SJSA1 (cell line): ENCODE data around the gene RAB11FIP5. TPM values are rescaled to one million over a fixed set of nuclear protein-coding genes. Genes with fewer than 3 reads are reported as not detected.
A peak's percentile ranks its signal among the peaks of the same experiment; 100 is the strongest.
"Not testable (repeated sequence)": the region's sequence is repeated elsewhere in the genome, so short reads cannot be mapped to it uniquely, and the experiment has no call there.

ENCODE experiments used
- DNase-seq, 2 experiments: peaks; one replicate each; pipeline ENCODE4 v3.0.0-alpha.2; 2015 to 2020; ENCODE audit warnings: low spot score in 2 of 2, low read depth in 1 of 2
- H3K27ac ChIP-seq: fragments of 250-450 bp; sonication (Bioruptor Pico); 2 replicates; pipeline ENCODE4 v1.5.1; 2020; ENCODE audit warnings: mild to moderate bottlenecking, moderate library complexity
- H3K27me3 ChIP-seq: fragments of 250-450 bp; sonication (Bioruptor Pico); replicated peaks from 2 replicates; pipeline ENCODE4 v1.5.1; 2020; ENCODE audit warnings: mild to moderate bottlenecking, moderate library complexity
- H3K36me3 ChIP-seq: fragments of 250-450 bp; sonication (Bioruptor Pico); 2 replicates; pipeline ENCODE4 v1.5.1; 2020; ENCODE audit warnings: mild to moderate bottlenecking
- H3K4me1 ChIP-seq: fragments of 250-450 bp; sonication (Bioruptor Pico); replicated peaks from 2 replicates; pipeline ENCODE4 v1.6.1; 2021; ENCODE audit warnings: mild to moderate bottlenecking
- H3K4me3 ChIP-seq: fragments of 250-450 bp; sonication (Bioruptor Pico); 2 replicates; pipeline ENCODE4 v1.5.1; 2020; ENCODE audit warnings: mild to moderate bottlenecking
- H3K9me3 ChIP-seq: fragments of 250-450 bp; sonication (Bioruptor Pico); replicated peaks from 2 replicates; pipeline ENCODE4 v1.5.1; 2020; ENCODE audit warnings: mild to moderate bottlenecking
- total RNA-seq: library from RNA; depleted of rRNA; stranded (reverse); fragments of >200 nt; shearing (Covaris generic); gene quantifications from 2 replicates; pipeline ENCODE4 v1.2.3, GENCODE V29; 2014; rRNA removed

The RAB11FIP5 gene
- total RNA-seq, result 15.5 and 23.0 TPM in 2 replicates

- Histone ChIP-seq H3K4me1 (peaks cover 35% of the 10 kb centered on the region), H3K27ac (peak within 1 kb of the TSS; percentile 66), H3K36me3 (peaks cover 4% of the 10 kb centered on the region), H3K9me3 (no peaks in the 10 kb centered on the region), H3K4me3 (peak within 1 kb of the TSS; percentile 87), H3K27me3 (no peaks in the 10 kb centered on the region)
- peak; percentile 74 to 75 for DNase-seq
These were observed at the start of gene RAB11FIP5 for GRCh38 chr2:73112913-73113854. RAB11FIP5 (minus strand) TSS chr2:73112948; CDS start chr2:73112777, 171 bp downstream.

DNA sequence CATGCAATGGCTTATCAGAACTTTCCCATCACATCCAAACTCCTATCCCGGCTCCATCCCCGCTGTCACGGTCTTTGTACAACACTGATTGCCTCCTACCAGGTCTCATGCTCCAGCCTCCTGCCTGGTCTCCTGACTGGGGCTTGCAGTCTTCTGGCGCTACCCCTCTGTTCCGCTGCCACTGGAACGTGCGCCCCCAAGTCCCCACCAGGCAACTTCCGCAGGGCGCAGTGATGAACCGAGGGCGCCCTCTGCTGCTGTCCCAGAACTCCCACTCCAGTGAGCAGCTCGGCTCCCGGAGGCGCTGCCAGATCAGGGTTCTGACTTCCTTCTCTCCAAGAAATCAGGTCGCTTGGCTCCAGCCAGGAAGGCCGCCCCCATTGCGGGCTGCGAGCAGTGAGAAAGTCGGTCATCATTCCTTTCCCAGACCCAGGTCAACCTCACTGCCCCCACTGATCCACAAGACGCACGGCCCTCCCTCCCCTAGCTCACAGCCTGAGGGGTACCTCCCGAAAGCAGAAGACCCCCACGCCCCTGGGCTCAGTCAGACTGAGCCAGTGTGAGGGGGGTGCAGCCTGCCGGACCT, 43.9 kb upstream of the RAB11FIP5 start:
- Histone ChIP-seq H3K27me3 (peaks cover 29% of the 10 kb centered on the region), H3K4me1 (peaks cover 6% of the 10 kb centered on the region), H3K36me3 (no peaks in the 10 kb centered on the region), H3K27ac (no peak overlapping the region), H3K4me3 (no peak overlapping the region), H3K9me3 (no peaks in the 10 kb centered on the region)
- peak; percentile 37 to 63 for DNase-seq

DNA sequence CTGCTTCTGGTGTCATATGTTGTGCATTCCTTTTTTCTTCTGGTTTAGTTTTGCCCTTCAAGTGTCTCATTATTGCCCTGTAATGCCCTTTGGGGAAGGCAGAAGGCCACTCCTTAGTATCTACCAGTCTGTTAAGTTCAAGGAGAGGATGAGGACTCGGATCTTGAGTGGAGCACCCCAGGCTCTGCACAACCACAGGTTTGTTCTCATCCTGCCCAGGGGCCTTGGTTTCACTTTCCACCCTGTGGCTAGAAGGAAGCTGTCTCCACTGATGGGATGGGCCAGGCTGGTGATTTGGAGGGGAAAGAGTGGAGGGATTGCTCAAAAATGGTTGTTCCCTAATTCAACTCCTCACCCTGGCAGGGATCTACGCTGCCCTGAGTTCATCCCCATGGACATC, 30.2 kb upstream of the RAB11FIP5 start:
- Histone ChIP-seq H3K4me1 (no peaks in the 10 kb centered on the region), H3K27ac (no peak overlapping the region), H3K9me3 (no peaks in the 10 kb centered on the region), H3K4me3 (no peak overlapping the region), H3K36me3 (no peaks in the 10 kb centered on the region), H3K27me3 (peaks cover 7% of the 10 kb centered on the region; the same call in 1 of the 2 replicates)
- peak in 1 of 2 experiments; percentile 16 for DNase-seq

GRCh38 chr2:73141896-73142295, 29.1 kb upstream of the RAB11FIP5 start:
- H3K9me3 ChIP-seq, result no peaks in the 10 kb centered on the region
- no peaks in the 10 kb centered on the region for H3K4me1 ChIP-seq
- peaks cover 7% of the 10 kb centered on the region; the same call in 1 of the 2 replicates for H3K27me3 ChIP-seq
- H3K27ac ChIP-seq, result no peak overlapping the region
- no peak for DNase-seq
- H3K4me3 ChIP-seq, result no peak overlapping the region
- H3K36me3 ChIP-seq, result no peaks in the 10 kb centered on the region

DNA sequence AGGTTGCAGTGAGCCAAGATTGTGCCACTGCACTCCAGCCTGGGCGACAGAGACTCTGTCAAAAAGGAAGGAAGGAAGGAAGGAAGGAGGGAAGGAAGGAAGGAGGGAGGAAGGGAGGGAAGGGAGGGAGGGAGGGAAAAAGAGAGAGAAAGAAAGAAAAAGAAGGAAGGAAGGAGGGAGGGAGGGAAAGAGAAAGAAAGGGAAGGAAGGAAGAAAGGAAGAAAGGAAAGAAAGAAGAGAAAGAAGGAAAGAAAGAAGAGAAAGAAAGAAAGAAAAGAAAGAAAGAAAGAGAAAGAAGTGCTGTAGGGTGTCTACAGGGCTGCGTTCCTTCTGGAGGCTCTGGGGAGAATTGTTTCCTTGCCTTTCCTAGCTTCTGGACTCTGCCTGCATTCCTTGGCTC, 22.5 kb upstream of the RAB11FIP5 start:
- H3K36me3 ChIP-seq, result no peaks in the 10 kb centered on the region
- H3K27me3 ChIP-seq, result peaks cover 8% of the 10 kb centered on the region; the same call in 1 of the 2 replicates
- H3K4me1 ChIP-seq, result no peaks in the 10 kb centered on the region
- DNase-seq, result peak in 1 of 2 experiments; percentile 4
- H3K9me3 ChIP-seq, result no peaks in the 10 kb centered on the region
- H3K4me3 ChIP-seq, result no peak overlapping the region
- H3K27ac ChIP-seq, result no peak overlapping the region

- no peak overlapping the region for H3K4me3 ChIP-seq
- H3K4me1 ChIP-seq, result no peaks in the 10 kb centered on the region
- no peaks in the 10 kb centered on the region for H3K36me3 ChIP-seq
- H3K27ac ChIP-seq, result no peak overlapping the region
- no peaks in the 10 kb centered on the region for H3K9me3 ChIP-seq
- DNase-seq, result peak in 1 of 2 experiments; percentile 22
- peaks cover 4% of the 10 kb centered on the region; the same call in 1 of the 2 replicates for H3K27me3 ChIP-seq
These were observed 21.7 kb upstream of the RAB11FIP5 start for GRCh38 chr2:73134471-73134870.

DNA sequence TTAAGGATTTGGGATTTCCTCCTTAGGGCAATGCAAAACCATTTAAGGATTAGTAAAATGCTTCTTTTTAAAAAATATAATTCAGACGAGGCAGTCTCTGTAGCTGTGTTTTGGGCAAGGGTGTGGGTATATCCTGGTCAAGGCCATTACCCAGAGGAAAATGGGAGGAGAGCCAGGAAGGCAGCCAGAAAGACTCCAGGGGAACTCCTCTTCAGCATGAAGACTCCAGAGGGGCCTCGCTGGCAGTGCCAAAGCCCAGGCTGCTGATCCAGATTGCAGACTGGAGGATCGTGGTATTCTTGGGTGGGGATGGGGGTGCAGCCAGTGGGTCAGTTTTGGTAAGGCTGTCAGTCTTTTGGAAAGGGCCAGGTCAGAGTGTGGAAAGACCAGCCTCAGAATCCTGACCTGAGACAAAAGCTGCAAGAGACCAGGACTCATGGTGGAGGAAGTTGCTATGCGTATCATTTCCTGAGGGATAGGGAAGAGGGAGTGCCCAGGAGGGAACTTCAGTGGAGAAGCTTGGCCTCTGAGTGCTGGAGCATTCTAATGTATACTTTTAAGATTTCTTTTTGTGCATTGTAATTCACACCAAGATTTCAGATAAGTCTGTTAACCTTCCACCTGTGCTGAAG, 20.9 kb upstream of the RAB11FIP5 start:
- Histone ChIP-seq H3K4me3 (no peak overlapping the region), H3K27ac (no peak overlapping the region), H3K36me3 (no peaks in the 10 kb centered on the region), H3K27me3 (peaks cover 4% of the 10 kb centered on the region; the same call in 1 of the 2 replicates), H3K4me1 (no peaks in the 10 kb centered on the region), H3K9me3 (no peaks in the 10 kb centered on the region)
- DNase-seq, result peak in 1 of 2 experiments; percentile 32

- Histone ChIP-seq H3K27ac (no peak overlapping the region), H3K4me3 (no peak overlapping the region), H3K36me3 (no peaks in the 10 kb centered on the region), H3K4me1 (no peaks in the 10 kb centered on the region), H3K9me3 (no peaks in the 10 kb centered on the region), H3K27me3 (peaks cover 4% of the 10 kb centered on the region; the same call in 1 of the 2 replicates)
- DNase-seq, result no peak
These were observed 19.1 kb upstream of the RAB11FIP5 start for GRCh38 chr2:73131807-73132206.

DNA sequence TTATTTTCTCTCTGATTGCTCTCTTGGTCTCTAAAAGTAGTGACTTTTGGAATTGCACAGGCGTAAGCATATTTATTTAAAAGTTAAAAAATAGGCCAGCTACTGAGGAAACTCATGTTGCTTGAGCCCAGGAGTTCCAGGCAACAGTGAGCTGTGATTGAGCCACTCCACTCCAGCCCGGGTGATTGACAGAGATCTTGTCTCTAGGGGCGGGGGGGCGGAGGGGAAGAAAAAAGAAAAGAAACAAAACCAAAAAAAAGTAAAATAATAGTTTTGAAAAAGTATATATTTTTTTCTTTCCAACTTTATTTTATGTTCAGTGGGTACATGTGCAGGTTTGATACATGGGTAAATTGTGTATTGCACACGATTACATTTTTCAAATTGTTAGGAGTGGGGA, 18.0 kb upstream of the RAB11FIP5 start:
- peaks cover 4% of the 10 kb centered on the region; the same call in 1 of the 2 replicates for H3K27me3 ChIP-seq
- H3K27ac ChIP-seq, result no peak overlapping the region
- H3K4me1 ChIP-seq, result no peaks in the 10 kb centered on the region
- no peak overlapping the region for H3K4me3 ChIP-seq
- peak in 1 of 2 experiments; percentile 8 for DNase-seq
- no peaks in the 10 kb centered on the region for H3K9me3 ChIP-seq
- H3K36me3 ChIP-seq, result no peaks in the 10 kb centered on the region

DNA sequence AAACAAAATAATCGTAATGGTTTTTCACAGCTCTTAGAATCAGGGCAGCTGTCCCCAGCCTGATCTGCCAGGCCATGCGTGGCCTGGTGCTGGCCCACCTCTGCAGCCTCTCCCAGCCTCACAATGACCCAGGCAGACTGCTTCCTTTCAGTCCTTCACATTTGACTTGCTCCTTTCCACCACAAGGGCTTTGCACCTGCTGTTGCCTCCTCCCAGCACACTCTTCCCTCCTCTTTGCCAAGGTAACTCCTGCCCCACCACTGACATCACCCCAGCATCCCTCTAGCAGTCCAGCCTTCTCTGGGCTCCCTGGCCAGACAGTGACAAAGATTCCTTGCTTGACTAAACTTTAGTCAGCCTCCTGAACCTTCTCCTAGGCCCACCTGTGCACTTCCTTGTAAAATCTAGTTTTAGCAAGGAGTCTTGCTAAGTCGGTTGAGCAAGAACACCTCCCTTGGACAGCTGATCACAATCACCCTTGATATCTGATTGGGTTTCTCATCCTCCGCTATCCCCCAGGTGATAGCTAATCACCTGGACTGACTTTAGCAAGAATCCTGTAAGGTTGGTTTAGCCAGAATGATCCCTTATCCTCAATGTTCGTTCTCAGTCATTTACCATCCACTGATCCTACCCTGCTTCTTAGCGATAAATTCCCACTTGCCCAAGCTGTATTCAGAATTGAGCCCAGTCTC, 16.2 kb upstream of the RAB11FIP5 start:
- Histone ChIP-seq H3K4me3 (no peak overlapping the region), H3K27me3 (peaks cover 11% of the 10 kb centered on the region), H3K9me3 (no peaks in the 10 kb centered on the region), H3K27ac (no peak overlapping the region), H3K36me3 (no peaks in the 10 kb centered on the region), H3K4me1 (no peaks in the 10 kb centered on the region)
- DNase-seq, result peak in 1 of 2 experiments; percentile 10

- Histone ChIP-seq H3K9me3 (no peaks in the 10 kb centered on the region), H3K27ac (no peak overlapping the region), H3K4me1 (peaks cover 3% of the 10 kb centered on the region), H3K27me3 (peaks cover 10% of the 10 kb centered on the region; the same call in 1 of the 2 replicates), H3K4me3 (no peak overlapping the region), H3K36me3 (no peaks in the 10 kb centered on the region)
- DNase-seq, result no peak
These were observed 9.8 kb upstream of the RAB11FIP5 start for GRCh38 chr2:73122536-73122935.

- H3K27ac ChIP-seq, H3K36me3 ChIP-seq, H3K9me3 ChIP-seq, H3K4me3 ChIP-seq, DNase-seq: not testable (repeated sequence)
- Histone ChIP-seq H3K4me1 (peaks cover 11% of the 10 kb centered on the region), H3K27me3 (0 out of 2 replicates have a peak, but pooled peaks cover 10% of the 10 kb centered on the region)
These were observed 7.0 kb upstream of the RAB11FIP5 start for GRCh38 chr2:73119611-73120239.

GRCh38 chr2:73117441-73117840, 4.7 kb upstream of the RAB11FIP5 start:
- H3K36me3 ChIP-seq, result peaks cover 2% of the 10 kb centered on the region
- H3K27ac ChIP-seq, result no peak overlapping the region
- no peak overlapping the region for H3K4me3 ChIP-seq
- H3K4me1 ChIP-seq, result peaks cover 15% of the 10 kb centered on the region
- peak in 1 of 2 experiments; percentile 42 for DNase-seq
- H3K9me3 ChIP-seq, result no peaks in the 10 kb centered on the region
- H3K27me3 ChIP-seq, result no peaks in the 10 kb centered on the region
